ENCODE measurements around the gene PDYN.

DNA sequence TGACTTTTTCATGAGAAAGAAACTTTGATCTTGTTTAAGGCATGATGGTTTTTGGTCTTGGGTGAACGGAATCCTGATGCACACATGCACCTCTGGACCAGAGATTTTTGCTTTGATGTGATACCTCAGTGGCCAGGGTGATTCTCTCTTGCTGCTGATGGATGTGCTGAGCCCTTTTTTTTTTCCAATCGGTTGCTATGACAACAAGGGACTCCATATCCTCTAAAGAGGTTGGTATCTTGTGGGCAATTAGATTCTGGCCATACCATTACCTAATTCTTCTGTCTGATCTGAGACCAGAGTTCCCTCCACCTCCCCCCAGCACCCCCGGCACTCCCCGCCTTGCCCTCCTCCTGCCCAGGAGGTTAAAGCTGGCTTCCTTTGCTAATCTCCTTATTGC is 24.9 kb downstream of the PDYN start:
- TF ChIP-seq POLR2A (IDR thresholded peaks at IDR 0.05) = no peak
- TF ChIP-seq, protein P1, sequence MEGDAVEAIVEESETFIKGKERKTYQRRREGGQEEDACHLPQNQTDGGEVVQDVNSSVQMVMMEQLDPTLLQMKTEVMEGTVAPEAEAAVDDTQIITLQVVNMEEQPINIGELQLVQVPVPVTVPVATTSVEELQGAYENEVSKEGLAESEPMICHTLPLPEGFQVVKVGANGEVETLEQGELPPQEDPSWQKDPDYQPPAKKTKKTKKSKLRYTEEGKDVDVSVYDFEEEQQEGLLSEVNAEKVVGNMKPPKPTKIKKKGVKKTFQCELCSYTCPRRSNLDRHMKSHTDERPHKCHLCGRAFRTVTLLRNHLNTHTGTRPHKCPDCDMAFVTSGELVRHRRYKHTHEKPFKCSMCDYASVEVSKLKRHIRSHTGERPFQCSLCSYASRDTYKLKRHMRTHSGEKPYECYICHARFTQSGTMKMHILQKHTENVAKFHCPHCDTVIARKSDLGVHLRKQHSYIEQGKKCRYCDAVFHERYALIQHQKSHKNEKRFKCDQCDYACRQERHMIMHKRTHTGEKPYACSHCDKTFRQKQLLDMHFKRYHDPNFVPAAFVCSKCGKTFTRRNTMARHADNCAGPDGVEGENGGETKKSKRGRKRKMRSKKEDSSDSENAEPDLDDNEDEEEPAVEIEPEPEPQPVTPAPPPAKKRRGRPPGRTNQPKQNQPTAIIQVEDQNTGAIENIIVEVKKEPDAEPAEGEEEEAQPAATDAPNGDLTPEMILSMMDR (IDR thresholded peaks at IDR 0.05) = no peak
